Posterior cingulate gyrus (tissue), 11 donors: Measurements from ENCODE around the gene MRPL9.

Experiments used
- DNase-seq, 10 donors: peaks; one replicate each; pipeline versions ENCODE4 v3.0.0 to v3.0.0-alpha.2; 2020 to 2021; ENCODE audit warnings: mixed read lengths in 3 of 10
- intact Hi-C: fragments of 100-400 bp; cut with DNase I; formaldehyde crosslinking; loops from one replicate; pipeline ENCODE4 v1.15.1; 2023

Gene MRPL9

DNA sequence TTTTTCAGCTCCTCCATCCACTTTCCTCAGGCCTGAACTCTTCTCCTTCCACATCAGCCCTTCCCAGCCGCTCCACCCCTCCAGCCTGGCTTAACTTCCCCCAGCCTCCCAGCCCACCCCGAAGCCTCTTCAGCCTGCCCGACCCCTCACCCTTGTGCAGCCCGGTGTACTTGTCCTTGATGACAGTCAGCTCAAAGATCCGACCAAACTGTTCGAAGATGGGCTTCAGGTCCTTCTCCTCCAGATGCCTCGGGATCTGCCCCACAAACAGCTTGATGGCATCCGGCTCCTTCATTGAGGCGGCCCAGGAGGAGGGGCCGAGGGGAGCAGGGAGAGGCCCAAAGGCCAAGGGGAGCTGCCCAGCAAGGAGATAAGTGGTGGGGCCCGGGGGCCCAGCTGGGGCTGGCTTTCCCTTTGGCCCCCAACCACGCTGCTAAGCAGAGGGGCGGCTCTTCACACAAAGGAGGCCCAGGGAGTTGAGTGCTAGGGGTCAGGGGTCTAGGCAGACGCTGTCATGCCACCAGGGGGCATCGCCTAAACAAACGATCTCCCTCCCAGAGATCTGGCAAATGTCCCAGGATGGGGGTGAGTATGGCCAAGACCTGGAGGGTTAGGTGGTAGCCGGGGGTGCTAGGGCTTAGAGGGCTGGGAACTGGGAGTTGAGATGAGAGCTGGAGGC, 47.4 kb downstream of the MRPL9 start:
- peak in 1 of 10 donors; percentile 81 for DNase-seq
- intact Hi-C loops: no loop called here

DNA sequence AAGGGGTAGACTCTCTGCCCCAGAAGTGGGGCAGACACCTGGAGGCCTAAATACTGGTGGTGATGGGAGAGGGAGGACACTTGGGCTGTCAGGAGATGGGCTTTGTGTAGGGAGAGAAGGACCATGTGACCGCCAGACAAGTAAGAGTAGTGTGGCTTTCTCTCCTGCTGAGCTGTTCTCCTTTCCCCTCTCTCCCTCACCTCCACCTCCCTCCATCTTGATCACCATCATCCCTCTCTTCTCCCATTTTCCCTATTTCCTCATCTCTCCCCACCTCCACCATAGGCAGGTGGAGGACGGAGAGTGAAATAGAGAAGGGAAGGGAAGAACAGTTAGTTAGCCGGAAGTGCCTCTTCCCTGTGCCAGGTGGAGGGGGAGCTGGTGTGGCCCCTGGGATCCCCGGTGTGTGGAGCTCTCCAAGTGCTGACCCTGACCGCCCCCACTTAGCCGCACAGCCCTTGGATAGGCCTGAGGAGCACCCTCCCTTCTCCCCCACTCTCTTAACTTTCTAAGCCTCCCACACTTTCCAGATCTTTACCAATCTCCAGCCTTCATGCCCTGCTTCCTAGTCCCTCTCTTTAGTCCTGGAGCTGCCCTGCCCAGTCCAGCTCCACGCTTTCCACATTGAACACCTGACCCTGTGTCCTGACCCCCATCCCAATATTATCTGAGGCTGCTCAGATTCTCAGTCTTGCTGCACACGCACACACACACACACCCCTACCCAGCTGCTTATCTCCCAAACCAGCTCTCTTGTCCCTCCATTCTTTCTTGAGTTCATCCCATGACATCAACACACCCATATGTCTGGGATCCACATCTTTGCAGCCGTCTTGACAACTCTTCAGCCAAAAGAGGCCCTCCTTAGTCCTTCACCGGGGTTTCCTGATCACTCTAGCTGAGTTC, 48.2 kb downstream of the MRPL9 start:
- intact Hi-C loops: no loop called here
- DNase-seq: peak in 2 of 10 donors; percentile 31 to 52

DNA sequence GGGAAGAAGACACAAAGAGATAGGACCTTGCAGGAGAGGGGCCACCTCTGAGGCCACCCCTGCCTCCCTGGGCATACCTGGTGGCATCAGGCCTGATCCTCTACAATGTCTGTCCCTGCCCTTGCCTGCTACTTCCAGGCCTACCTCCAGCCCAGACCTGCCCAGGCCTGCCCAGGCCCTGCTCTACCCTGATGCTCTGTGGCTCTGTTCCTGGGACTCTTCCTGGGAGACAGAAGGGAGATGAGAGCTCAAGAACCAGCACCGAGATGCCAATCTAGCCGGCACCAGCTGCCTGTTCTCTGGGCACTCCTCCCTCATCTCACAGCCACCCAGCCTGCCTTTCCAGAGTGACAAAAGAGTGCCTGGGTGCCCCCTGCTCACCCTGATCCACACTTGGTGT, 49.4 kb downstream of the MRPL9 start:
- peak in 2 of 10 donors; percentile 77 to 84 for DNase-seq
- intact Hi-C loops: no loop called here

DNA sequence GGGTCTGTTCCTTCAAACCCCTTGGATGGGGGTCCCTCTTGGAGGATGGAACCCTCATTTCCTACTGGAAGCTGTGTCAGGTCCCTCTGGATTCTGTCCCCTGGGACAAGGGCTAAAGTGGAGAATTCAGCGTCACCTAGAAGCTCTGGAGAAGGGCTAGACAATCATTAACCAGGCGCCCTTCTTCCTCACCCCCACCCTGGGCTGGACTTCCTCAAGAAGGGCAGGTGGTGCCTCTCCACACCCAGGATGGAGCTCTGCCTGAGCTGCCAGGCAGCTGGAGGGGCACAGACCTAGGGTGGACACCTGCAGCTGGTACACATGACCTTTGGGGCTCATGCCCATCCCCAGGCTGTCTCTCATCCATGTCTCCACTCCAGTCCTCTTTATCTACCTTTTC, 50.3 kb downstream of the MRPL9 start:
- DNase-seq: no peak
- intact Hi-C loops: no loop called here

DNA sequence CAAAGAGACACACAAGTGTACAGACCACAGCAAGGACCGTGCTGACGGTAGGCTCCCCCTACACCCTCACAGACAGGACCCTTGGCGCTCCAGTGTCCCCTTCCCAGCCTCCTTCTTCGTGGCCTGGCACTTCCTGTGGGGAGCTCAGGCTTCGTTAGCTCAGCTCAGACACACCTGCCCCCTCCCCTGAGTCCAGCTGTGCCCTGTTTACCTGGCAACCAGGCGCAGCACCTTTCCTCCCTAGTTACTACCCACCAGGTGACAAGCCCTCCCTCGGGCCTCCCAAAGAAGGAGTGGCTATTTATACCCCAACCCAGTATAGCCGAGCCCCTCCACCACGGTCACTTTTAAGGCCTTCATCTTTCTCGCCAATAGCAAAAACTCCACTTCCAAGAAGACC, 51.3 kb downstream of the MRPL9 start:
- DNase-seq: no peak
- intact Hi-C loops: no loop called here

DNA sequence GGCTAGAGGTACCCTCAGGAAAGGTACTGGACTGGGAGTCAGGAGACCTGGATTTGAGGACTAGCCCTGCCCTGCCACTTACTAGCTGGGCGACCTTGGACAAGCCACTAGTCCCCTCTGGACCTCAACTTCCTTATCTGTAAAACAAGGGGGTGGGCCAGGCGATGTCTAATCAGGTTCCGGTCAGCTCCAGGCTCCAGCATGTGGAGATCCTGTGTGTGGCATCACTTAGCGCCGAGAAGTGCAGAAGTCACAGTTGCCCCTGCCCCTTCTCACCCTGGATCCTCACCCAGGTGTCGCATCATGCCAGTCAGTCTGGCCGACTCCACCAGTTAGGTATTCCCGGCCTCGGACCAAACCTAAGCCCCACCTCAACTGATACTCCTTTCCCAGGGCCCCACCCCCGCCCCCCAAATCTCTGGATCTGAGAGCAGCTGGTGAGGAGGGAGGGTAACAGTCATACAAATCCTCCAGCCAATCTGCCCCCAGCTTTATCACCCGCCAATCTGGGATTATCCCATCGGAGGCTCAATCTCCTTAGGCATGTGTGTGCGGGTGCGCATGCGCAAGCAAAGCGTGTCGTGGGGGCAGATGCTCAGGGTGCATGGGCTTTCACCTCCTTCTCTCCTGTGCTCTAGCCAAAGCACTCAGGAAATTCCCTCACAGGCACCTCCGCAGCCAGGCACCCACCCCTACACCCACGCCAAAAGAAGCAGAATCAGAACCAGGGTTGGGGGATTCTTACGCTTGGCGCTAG, 52.1 kb downstream of the MRPL9 start:
- intact Hi-C loops: no loop called here
- DNase-seq: peak in 8 of 10 donors; percentile 50 to 94 (median 66)

DNA sequence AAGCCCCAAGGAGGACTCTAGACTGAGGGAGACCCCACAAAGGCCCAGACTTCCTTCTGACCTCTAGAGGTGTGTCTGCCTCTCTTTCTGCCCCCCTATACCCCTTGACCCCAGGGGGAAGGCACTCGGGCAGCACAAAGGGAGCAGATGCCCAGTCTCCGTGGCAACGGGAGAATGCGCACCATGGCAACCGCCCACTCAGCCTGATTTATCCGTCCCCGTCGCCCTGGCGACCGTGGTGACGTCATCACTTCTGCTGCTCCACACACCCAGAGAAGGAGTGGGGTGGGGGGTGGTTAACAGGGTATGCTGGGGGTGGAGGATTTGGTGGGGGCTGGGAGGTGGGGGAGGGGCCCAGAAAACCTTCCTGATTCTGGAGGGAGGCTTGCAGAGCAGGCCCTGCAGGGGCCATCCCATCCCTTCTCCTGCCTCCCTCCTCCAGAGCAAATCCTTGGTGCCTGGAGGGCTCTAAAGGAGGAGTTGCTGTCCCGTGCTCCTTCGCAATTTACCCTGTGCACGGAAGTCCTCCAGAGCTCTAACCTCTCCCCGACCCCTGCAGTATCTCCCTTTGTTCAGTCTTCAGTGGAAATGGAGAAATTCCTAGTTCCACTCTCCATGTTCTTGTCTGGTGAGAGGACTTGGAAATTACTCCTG, 53.0 kb downstream of the MRPL9 start:
- peak; percentile 59 to 98 (median 92) for DNase-seq
- intact Hi-C loops: no loop called here
